Tibial nerve (tissue), 4 donors: ENCODE data around the gene NMD3. TPM values are rescaled to one million over a fixed set of nuclear protein-coding genes. Genes with fewer than 3 reads are reported as not detected.

Source experiments
- DNase-seq, 2 donors: peaks; one replicate each; pipeline ENCODE4 v3.0.0-alpha.2; 2019; ENCODE audit warnings: low spot score in 2 of 2
- H3K27ac ChIP-seq, 4 donors: fragments of 200-600 bp; sonication (generic) in 3 of 4; one replicate each; pipeline ENCODE4 v1.5.1; 2017 to 2019; ENCODE audit warnings: mild to moderate bottlenecking in 1 of 4
- H3K27me3 ChIP-seq, 2 donors: fragments of 200-600 bp; sonication (generic) in 1 of 2; one replicate each; pipeline versions ENCODE4 v1.5.1 to v1.6.0; 2017 to 2019
- H3K36me3 ChIP-seq, 3 donors: fragments of 200-600 bp; sonication (generic); one replicate each; pipeline ENCODE4 v1.5.1; 2018 to 2019
- H3K4me1 ChIP-seq, 4 donors: fragments of 200-600 bp; sonication (generic) in 3 of 4; one replicate each; pipeline ENCODE4 v1.5.1; 2017 to 2019
- H3K4me3 ChIP-seq, 4 donors: fragments of 200-600 bp; sonication (generic) in 3 of 4; one replicate each; pipeline ENCODE4 v1.5.1; 2017 to 2019; ENCODE audit warnings: mild to moderate bottlenecking in 1 of 4, moderate library complexity in 1 of 4
- H3K9me3 ChIP-seq, 4 donors: fragments of 200-600 bp; sonication (generic) in 3 of 4; one replicate each; pipeline ENCODE4 v1.5.1; 2017 to 2019
- EP300 ChIP-seq, 2 donors: sonication (generic); formaldehyde crosslinking; IDR thresholded peaks; one replicate each; pipeline ENCODE4 v1.6.1; 2017; ENCODE audit warnings: antibody characterized with exemption in 2 of 2, mild to moderate bottlenecking in 1 of 2
- POLR2A ChIP-seq, 2 donors: fragments of 450-650 bp; IDR thresholded peaks; one replicate each; pipeline ENCODE4 v1.6.1; 2017; ENCODE audit warnings: antibody characterized with exemption in 2 of 2, mild to moderate bottlenecking in 2 of 2, moderate library complexity in 2 of 2
- WGBS, 2 donors: methylation state at CpG; one replicate each; pipeline ENCODE4 v1.1.5; 2018; 5-methylcytosine and 5-hydroxymethylcytosine counted together
- total RNA-seq, 4 donors: library from RNA; depleted of rRNA; stranded (reverse); fragments of >200 nt; gene quantifications; one replicate each; pipeline ENCODE4 v1.1.0, GENCODE V29; 2016
- TF ChIP-seq, protein P1 (sequence below), 5 experiments: fragments of 200-600 bp in 3 of 5; fragments of 450-650 bp in 2 of 5; sonication (generic) in 3 of 5; IDR thresholded peaks; one replicate each; pipeline ENCODE4 v1.5.1; 2016 to 2019; ENCODE audit warnings: antibody characterized with exemption in 5 of 5, mild to moderate bottlenecking in 3 of 5, moderate library complexity in 2 of 5

Gene NMD3
- total RNA-seq, 4 donors from 2014 or later = 26.7 to 54.6 (median 42.3) TPM

DNA sequence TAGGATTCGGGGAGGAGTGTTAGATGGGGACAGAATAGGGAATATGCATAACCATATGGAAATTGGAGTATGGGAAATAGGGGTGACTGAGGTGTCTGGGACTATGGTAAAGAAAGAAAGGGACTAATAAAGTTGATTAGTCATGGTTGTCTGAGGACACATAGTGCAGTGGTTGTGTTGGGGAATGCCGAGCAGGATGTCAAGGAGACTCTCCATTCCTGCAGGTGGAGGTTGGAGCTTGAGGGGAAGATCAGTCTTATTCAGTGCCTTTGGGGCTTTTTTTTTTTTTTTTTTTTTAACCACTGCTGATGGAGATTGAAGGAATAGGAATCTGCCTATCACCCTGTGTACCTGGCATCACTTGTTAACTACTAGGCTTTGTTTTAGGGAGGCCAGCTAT is 10.8 kb downstream of the NMD3 start:
- H3K27me3 ChIP-seq = no peaks in the 10 kb centered on the region
- DNase-seq = no peak
- TF ChIP-seq, protein P1, sequence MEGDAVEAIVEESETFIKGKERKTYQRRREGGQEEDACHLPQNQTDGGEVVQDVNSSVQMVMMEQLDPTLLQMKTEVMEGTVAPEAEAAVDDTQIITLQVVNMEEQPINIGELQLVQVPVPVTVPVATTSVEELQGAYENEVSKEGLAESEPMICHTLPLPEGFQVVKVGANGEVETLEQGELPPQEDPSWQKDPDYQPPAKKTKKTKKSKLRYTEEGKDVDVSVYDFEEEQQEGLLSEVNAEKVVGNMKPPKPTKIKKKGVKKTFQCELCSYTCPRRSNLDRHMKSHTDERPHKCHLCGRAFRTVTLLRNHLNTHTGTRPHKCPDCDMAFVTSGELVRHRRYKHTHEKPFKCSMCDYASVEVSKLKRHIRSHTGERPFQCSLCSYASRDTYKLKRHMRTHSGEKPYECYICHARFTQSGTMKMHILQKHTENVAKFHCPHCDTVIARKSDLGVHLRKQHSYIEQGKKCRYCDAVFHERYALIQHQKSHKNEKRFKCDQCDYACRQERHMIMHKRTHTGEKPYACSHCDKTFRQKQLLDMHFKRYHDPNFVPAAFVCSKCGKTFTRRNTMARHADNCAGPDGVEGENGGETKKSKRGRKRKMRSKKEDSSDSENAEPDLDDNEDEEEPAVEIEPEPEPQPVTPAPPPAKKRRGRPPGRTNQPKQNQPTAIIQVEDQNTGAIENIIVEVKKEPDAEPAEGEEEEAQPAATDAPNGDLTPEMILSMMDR (IDR thresholded peaks at IDR 0.05) = no peak
- TF ChIP-seq POLR2A (IDR thresholded peaks at IDR 0.05) (no peak), EP300 (IDR thresholded peaks at IDR 0.05) (no peak)
- no peak overlapping the region for H3K4me3 ChIP-seq
- H3K4me1 ChIP-seq = peaks cover 0 to 8% (median 0%) of the 10 kb centered on the region in 4 donors
- no peaks in the 10 kb centered on the region for H3K9me3 ChIP-seq
- 85 to 88% methylated on average over 2 of the region's 2 CpGs for WGBS, 2 donors
- H3K27ac ChIP-seq = no peak overlapping the region
- H3K36me3 ChIP-seq = peaks cover 0 to 76% (median 5%) of the 10 kb centered on the region in 3 donors

- peaks cover 0 to 73% (median 5%) of the 10 kb centered on the region in 3 donors for H3K36me3 ChIP-seq
- TF ChIP-seq, protein P1 (IDR thresholded peaks at IDR 0.05) = no peak
- no peak for TF ChIP-seq POLR2A (IDR thresholded peaks at IDR 0.05)
- no peak for TF ChIP-seq EP300 (IDR thresholded peaks at IDR 0.05)
- peaks cover 0 to 8% (median 0%) of the 10 kb centered on the region in 4 donors for H3K4me1 ChIP-seq
- WGBS, 2 donors = 79 to 80% methylated on average over 1 of the region's 1 CpG
- no peaks in the 10 kb centered on the region for H3K9me3 ChIP-seq
- DNase-seq = no peak
- H3K27me3 ChIP-seq = no peaks in the 10 kb centered on the region
- H3K27ac ChIP-seq = no peak overlapping the region
- no peak overlapping the region for H3K4me3 ChIP-seq
Measured at GRCh38 chr3:161233557-161233956, 12.4 kb downstream of the NMD3 start.

DNA sequence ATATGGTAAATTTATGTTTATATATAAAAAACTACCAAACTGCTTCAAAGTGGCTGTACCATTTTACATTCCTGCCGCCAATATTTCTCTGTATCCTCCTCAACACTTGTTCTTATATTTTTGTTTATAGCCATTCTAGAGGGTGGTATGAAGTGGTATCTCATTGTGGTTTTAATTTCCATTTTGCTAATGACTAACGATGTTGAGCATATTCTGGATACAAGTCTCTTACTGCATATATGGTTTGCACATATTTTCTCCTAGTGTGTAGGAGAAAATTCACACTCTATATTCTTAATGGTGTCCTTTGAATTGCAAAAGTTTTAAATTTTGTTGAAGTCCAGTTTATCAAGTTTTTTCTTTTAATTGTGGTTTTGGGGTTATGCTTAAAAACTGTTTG is 15.1 kb downstream of the NMD3 start:
- H3K27ac ChIP-seq = no peak overlapping the region
- H3K4me1 ChIP-seq = peaks cover 0 to 2% (median 0%) of the 10 kb centered on the region in 4 donors
- H3K27me3 ChIP-seq = no peaks in the 10 kb centered on the region
- DNase-seq = no peak
- H3K9me3 ChIP-seq = no peaks in the 10 kb centered on the region
- TF ChIP-seq POLR2A (IDR thresholded peaks at IDR 0.05) (no peak), EP300 (IDR thresholded peaks at IDR 0.05) (no peak)
- TF ChIP-seq, protein P1 (IDR thresholded peaks at IDR 0.05) = no peak
- no peak overlapping the region for H3K4me3 ChIP-seq
- peaks cover 0 to 59% (median 5%) of the 10 kb centered on the region in 3 donors for H3K36me3 ChIP-seq
- WGBS, 2 donors = 96 to 97% methylated on average over 2 of the region's 2 CpGs

DNA sequence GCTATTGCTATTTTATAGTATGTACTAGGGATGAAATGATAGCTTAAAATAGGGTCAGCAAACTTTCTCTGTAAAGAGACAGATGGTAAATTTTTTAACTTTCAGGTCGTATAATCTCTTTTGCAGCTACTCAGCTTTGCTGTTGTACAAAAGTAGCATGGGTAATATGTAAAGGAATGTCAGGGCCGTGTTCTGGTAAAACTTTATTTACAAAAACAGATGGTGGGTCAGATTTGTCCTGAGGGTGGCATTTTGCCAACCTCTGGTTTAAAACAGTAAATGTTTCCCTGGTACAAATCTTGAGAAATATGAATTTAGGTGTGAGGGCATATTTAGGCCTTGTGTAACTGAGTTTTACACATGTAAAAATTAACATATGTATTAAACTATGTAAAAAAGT is 18.6 kb downstream of the NMD3 start:
- H3K27me3 ChIP-seq = no peaks in the 10 kb centered on the region
- no peak overlapping the region for H3K27ac ChIP-seq
- no peaks in the 10 kb centered on the region for H3K4me1 ChIP-seq
- H3K36me3 ChIP-seq = peaks cover 0 to 70% (median 4%) of the 10 kb centered on the region in 3 donors
- TF ChIP-seq, protein P1 (IDR thresholded peaks at IDR 0.05) = no peak
- H3K9me3 ChIP-seq = no peaks in the 10 kb centered on the region
- no peak for DNase-seq
- 72 to 80% methylated on average over 2 of the region's 2 CpGs for WGBS, 2 donors
- no peak overlapping the region for H3K4me3 ChIP-seq

DNA sequence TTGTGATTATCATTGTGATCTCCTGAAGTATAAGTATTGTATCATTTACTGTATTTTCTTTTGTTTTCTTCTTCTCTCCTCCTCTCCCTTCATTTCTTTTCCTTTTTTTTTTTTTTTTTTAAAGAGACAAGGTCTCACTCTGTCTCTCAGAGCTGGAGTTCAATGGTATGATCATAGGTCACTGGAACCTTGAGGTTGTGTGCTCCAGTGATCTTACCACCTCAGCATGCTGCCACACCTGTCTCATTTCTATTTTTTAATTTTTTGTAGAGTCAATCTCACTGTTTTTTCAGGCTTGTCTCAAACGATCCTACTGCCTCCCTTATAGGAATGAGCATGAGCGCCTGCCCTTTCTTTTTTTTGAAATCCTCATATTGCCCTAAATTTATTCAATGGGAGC is 23.4 kb downstream of the NMD3 start:
- WGBS, 2 donors = 83 to 84% methylated on average over 2 of the region's 2 CpGs
- Histone ChIP-seq H3K27ac (no peak overlapping the region), H3K27me3 (no peaks in the 10 kb centered on the region), H3K4me1 (no peaks in the 10 kb centered on the region), H3K36me3 (peaks cover 0 to 75% (median 12%) of the 10 kb centered on the region in 3 donors), H3K9me3 (no peaks in the 10 kb centered on the region), H3K4me3 (no peak overlapping the region)
- DNase-seq = no peak
- TF ChIP-seq POLR2A (IDR thresholded peaks at IDR 0.05) (no peak), EP300 (IDR thresholded peaks at IDR 0.05) (no peak)
- TF ChIP-seq, protein P1 (IDR thresholded peaks at IDR 0.05) = no peak
